HG02798 (cell line): ENCODE results near the gene SORCS3.

Source experiments
- ATAC-seq: cut with Tn5 transposase; IDR thresholded peaks from one replicate; pipeline ENCODE4 v1.9.1; 2021; ENCODE audit warnings: mild to moderate bottlenecking; ENCODE audit not compliant: unreplicated experiment, poor library complexity

The SORCS3 gene

GRCh38 chr10:105146436-105146835 lies 505.3 kb downstream of the SORCS3 start:
- ATAC-seq: no peak

GRCh38 chr10:105148456-105148855 lies 507.4 kb downstream of the SORCS3 start:
- no peak for ATAC-seq

GRCh38 chr10:105148921-105149320 lies 507.8 kb downstream of the SORCS3 start:
- ATAC-seq: no peak

- no peak for ATAC-seq
Observed at GRCh38 chr10:105149371-105149891, 508.3 kb downstream of the SORCS3 start.

DNA sequence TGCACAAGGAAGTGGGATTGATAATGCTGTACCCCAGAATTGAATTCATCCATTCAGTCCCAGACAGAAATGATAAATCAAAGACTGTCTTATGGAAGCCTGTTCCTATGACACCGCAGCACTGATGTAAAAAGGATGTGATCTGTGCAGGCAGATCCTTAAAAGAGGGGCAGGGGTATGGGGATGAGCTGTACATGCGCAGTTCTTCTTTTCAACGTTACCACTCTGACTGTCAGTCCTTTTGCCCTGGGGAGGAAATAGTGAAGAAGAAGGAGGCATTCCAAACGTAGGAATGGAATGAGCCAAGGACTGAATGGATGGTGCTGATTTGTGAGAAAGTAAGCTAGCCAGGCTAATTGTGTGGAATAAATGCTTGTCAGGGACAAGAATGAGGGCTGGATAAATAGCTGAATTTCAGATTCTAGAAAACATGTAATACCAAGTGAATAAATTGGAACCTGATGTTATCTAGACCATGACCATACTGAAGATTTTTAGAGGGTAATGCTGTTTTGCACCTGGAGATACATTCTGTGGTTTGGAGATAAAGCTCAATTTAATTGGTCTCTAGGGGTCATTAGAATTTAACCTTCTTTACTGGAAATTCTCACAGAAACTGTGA lies 509.3 kb downstream of the SORCS3 start:
- no peak for ATAC-seq

DNA sequence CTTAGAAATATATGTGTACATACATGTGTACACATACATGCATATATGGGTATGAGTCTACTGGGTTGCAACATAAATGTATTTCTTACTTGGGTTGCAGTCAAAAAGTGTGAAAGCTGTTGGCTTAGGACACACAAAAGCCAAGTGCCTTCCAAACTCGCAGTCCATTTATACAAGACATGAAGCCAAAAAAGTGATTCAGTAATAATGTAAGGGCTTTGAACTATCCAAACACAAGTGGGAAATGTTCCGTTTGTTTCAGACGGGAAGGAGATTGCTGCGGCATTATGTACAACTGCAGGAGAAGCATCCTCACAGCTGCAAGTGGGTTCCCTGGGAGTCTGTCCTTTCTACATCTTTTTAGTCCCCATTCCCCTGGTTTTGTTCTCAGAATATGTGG lies 513.6 kb downstream of the SORCS3 start:
- no peak for ATAC-seq

DNA sequence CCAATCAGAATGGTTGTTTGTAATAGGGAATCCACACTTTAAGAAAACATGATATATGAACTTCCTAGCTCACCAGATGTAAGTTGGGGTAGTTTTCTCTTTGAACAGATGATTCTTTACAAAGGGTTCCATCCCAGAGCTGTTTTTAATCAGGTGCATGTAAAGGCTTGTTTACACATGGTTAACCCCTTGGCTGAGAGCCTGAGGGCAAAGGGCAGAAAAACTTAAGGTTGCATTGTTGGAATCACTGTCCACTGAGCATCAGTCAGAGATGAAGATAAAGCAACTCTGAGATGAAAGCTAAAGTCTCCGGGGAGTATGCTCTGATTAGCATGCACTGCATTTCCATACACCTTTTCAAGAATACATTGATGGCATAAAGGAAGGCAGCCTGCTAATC lies 518.2 kb downstream of the SORCS3 start:
- no peak for ATAC-seq

DNA sequence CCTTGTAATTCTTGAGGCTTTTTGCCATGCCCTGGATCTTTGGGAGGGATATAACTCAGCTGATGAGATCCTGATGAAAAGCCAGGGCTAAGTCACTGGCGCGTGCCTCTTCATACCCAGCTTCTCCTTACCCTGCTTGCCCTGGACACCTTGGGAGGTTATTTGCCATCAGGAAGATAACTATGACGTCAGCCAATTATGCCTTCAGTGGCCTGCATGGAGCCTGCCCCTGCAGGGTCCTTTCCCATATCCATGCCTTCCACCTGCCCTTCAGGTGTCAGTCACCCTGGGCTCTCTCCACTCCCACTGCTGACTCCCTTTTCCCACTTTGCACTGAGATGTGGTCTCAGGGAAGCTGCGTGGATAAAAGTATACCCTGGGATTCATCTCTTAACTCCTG lies 520.1 kb downstream of the SORCS3 start:
- no peak for ATAC-seq

GRCh38 chr10:105161767-105162166 lies 520.7 kb downstream of the SORCS3 start:
- no peak for ATAC-seq

DNA sequence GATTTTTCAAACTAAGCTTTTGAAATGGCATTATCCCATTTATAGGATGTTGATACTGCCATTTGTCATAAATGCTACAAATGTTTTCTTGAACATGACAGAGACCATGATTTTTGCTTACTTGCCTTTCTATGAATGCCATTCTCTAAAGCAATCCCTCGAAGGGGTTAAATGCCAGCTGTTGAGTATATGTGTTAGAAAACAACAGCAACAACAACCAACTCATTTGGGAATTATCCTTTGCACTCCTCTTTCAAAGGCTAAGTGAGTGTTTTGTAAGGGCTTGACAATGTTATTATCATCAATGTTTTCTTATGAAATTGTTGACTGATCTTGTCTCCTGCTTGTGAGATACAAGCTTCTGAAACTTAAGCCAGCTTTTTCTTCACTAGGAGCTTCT lies 529.4 kb downstream of the SORCS3 start:
- no peak for ATAC-seq

DNA sequence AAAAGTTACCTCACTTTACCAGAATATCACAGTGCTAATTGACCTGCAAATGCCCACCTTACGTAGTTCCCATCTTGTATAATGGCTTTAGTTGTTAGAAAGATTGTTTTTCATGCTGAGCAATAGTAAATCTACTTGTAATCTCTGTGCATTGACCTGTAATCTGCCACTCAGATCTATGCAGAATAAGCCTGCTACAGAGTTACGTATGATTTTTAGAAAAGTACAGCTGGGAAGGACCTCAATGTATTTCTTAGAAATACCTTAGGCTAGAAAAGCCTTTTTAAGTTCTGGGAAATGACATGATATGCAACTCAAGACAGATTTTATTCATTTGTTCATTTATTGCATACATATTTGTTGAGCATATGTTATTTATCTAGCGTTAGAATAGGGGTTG lies 530.9 kb downstream of the SORCS3 start:
- ATAC-seq: no peak

DNA sequence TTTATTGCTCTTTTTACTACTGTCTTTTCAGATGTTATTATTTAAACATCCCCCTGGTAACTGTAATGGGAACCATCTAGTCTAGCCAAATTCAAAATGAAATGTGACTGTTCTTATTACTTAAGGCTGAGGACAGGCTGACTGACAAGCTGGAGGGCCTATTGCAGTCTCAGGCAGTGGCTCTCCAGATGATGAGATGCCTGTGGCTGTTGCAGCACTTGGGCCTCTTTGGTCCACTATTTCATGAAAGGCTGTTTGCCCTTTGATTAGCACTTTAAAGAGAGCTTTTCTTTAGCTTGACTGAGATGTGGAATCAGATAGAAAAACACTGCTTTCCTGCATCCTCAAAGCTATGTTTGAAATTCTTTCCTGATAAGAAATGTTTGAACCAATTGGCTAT lies 540.5 kb downstream of the SORCS3 start:
- no peak for ATAC-seq

DNA sequence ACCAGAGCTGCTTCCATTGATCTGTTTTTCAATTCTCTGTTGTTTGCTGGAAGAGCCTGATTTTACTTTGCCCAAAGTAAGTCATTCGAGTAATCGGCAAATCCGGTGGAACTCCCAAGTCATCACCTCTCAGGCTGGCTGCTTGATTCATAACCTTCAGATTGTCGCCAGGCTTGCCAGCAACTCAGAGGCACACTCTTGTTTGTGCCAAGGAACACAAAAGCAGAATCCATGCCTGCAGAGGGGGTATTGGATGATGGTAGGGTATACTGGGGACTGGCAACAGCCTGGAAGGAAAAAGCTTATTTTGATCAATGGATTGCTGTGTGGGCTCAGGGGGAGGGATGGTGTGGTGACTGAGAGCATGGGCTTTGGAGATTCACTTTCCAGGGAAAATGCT lies 542.4 kb downstream of the SORCS3 start:
- no peak for ATAC-seq

DNA sequence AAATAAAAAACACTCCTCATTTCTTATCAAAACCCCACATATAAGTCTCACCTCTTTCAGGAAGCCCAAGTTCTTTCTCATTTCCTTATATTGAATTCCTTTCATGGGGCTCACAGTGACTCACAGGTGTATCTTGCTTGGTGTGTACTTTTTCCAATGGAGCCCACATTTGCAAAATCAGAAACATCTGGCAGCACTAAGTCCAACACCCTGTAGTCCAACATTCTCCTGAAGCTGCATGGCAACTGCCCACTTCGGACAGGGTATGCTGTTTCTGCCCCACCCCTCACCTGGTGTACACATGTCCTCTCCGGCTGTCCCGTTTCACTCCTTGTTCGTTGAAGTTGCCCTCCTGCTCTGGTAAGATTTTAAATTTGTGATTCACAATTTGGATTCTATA lies 544.1 kb downstream of the SORCS3 start:
- no peak for ATAC-seq

GRCh38 chr10:105187243-105187642 lies 546.2 kb downstream of the SORCS3 start:
- no peak for ATAC-seq

DNA sequence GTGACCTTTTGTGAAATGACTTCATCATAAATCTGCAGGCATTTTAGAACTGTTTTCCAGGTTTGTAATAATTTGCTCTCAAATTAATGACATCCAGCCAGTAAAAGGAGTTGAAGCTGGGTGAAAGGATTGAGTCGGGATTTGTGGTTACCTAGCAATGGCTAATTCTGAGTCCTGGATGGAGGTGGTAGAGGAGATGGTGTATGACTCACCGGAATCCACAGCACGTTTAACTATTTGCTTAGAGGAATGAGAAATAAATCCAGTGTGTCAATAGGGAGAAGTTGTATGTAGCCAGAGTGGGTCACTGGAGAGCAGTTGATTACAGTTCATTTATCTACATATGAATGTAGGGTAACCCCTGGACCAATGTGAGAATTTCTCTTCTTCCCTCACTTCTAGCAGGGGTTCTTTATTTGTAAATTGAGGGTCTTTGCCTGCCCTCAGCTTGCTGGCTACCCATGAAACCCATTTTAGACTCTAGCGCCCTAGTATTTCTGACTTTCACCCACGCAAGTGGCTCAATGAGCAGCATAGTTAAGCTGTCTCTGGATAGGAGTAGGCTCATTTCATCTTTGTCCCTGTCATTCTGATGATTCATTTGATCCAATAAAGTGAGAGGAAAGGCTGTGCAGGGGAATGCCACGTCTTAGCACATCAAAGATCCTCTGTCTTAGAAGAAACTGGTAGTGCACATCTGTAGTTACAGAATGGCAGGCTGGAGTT lies 547.8 kb downstream of the SORCS3 start:
- ATAC-seq: no peak

GRCh38 chr10:105189463-105189800 lies 548.3 kb downstream of the SORCS3 start:
- ATAC-seq: no peak

DNA sequence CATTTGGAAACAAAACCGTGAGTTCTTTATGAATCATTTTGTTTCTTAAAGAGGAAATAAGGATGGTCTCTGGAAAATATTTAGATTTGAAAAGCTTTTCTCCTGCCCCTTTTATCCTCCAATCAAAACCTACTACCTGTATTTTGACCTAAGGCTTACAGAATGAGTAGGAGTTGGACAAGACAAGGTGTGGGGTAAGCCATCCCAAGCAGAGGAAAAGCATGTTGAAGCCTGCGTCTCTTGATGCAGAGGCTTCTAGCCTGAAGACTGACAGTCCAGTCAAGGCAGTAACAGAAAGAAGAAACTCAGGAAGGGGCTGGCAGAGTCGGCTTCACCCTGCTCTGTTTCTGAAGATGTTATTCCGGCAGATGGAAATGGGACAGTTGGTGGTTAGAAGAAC lies 551.1 kb downstream of the SORCS3 start:
- ATAC-seq: no peak

DNA sequence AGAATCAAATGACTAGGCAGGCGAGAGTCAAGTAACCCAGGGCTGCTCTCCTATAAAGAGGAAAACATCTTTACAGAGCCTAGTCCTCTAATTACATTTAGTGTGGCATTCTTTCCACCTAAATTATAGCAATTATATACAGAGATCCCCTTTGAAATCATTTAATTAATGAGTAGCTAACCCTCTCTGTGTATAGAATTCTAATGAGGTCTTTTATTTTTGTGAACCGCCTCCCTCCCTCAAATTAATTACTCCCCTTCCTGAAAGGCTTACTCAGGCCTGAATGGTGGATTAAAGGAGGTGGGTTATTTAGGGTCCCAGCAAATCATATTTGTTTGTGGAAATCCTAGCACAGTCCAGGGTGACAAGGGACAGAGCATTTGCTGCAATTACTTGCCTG lies 551.8 kb downstream of the SORCS3 start:
- ATAC-seq: no peak

GRCh38 chr10:105195831-105196230 lies 554.7 kb downstream of the SORCS3 start:
- ATAC-seq: no peak

DNA sequence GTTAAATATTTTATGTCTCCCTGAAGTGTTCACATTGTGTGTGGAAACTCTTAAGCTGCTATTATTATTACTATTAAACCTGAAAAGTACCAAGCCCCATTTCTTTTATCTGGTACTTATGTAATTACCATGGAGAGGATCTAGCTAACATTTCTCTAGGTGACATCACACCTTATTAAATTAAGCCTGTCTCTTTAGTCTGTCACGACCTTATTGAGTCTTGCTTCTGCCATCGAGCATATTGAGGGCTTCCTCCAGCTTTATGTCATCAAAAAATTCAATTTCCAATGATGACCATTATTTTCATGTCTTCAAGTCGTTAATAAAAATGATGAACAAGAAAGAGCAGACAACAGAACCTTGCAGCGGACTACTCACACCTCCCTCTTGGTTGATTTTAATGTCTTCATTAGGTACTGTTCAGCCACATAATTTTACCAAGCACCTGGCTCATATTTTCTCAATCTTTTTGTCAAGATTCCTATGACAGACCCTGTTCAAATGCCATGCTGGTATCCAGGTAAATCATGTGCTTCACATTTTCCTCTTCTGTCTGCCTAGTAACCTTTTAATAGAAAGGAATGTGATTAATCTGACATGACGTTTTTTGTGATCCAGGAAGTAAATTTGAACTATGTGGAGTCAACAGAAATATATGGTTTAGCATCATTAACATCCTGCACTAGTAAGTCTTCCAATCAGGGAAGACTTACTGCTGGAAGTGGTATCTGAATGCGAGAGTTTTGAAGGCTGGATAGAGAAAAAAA lies 556.7 kb downstream of the SORCS3 start:
- no peak for ATAC-seq
